HepG2 (cell line): ENCODE data around the gene BAG5. TPM values are rescaled to one million over a fixed set of nuclear protein-coding genes. Genes with fewer than 3 reads are reported as not detected.

Experiments
- FOXJ3 ChIP-seq: sonication (generic); formaldehyde crosslinking; IDR thresholded peaks from 2 replicates; pipeline ENCODE4 v1.4.0; 2020; ENCODE audit warnings: missing genetic modification reagents, mild to moderate bottlenecking, borderline replicate concordance
- GABPB1 ChIP-seq: IDR thresholded peaks from 2 replicates; pipeline ENCODE4 v1.6.1; 2016; ENCODE audit warnings: mild to moderate bottlenecking, missing genetic modification reagents, moderate library complexity, missing compliant biosample characterization
- GZF1 ChIP-seq: sonication (generic); formaldehyde crosslinking; IDR thresholded peaks from 2 replicates; pipeline ENCODE4 v1.5.1; 2020; ENCODE audit warnings: mild to moderate bottlenecking, missing genetic modification reagents
- KDM5A ChIP-seq: fragments of 200-600 bp; sonication (generic); IDR thresholded peaks from 2 replicates; pipeline ENCODE4 v1.7.0; 2018; ENCODE audit warnings: antibody characterized with exemption, mild to moderate bottlenecking, low read length, borderline replicate concordance
- NFE2L2 ChIP-seq: fragments of 150-350 bp; IDR thresholded peaks from 2 replicates; pipeline ENCODE4 v1.6.1; 2014; ENCODE audit warnings: low read length
- PLRG1 ChIP-seq: fragments of 450-650 bp; conservative IDR thresholded peaks from 2 replicates; pipeline ENCODE4 v1.6.1; 2016
- REXO4 ChIP-seq: sonication (generic); formaldehyde crosslinking; IDR thresholded peaks from 2 replicates; pipeline ENCODE4 v1.8.0; 2022; ENCODE audit warnings: missing genetic modification reagents, mild to moderate bottlenecking, borderline replicate concordance
- SRSF9 ChIP-seq: fragments of 200-400 bp; formaldehyde crosslinking; IDR thresholded peaks from 2 replicates; pipeline ENCODE4 v1.6.1; 2018; ENCODE audit warnings: borderline replicate concordance, mild to moderate bottlenecking, low read depth, low read length; ENCODE audit not compliant: insufficient read depth, poor library complexity, severe bottlenecking
- ZKSCAN1 ChIP-seq: fragments of 150-350 bp; IDR thresholded peaks from 2 replicates; pipeline ENCODE4 v1.6.1; 2014; ENCODE audit warnings: low read length
- ZNF251 ChIP-seq: sonication (generic); formaldehyde crosslinking; IDR thresholded peaks from 2 replicates; pipeline ENCODE4 v1.9.0; 2021; ENCODE audit warnings: mild to moderate bottlenecking, missing genetic modification reagents
- ZNF660 ChIP-seq: sonication (generic); formaldehyde crosslinking; IDR thresholded peaks from 2 replicates; pipeline ENCODE4 v1.5.1; 2020; ENCODE audit warnings: mild to moderate bottlenecking, low read depth, missing genetic modification reagents, borderline replicate concordance
- ZNF674 ChIP-seq: sonication (generic); formaldehyde crosslinking; IDR thresholded peaks from 2 replicates; pipeline ENCODE4 v1.5.0; 2020; ENCODE audit warnings: low read depth, mild to moderate bottlenecking, missing genetic modification reagents
- ZNF891 ChIP-seq: sonication (generic); formaldehyde crosslinking; IDR thresholded peaks from 2 replicates; pipeline ENCODE4 v1.5.0; 2020; ENCODE audit warnings: mild to moderate bottlenecking, missing genetic modification reagents
- ZSCAN22 ChIP-seq: sonication (generic); formaldehyde crosslinking; IDR thresholded peaks from 2 replicates; pipeline ENCODE4 v1.4.0; 2020; ENCODE audit warnings: mild to moderate bottlenecking, missing genetic modification reagents
- polyA plus RNA-seq, 8 experiments: library from polyadenylated mRNA; depleted of rRNA in 3 of 8; stranded (reverse) in 7 of 8; unstranded in 1 of 8; fragments of >200 nt; fragmentation: Illumina TruSeq in 4 of 8; extraction: Trizol in 4 of 8; gene quantifications; 2 replicates each; pipeline versions ENCODE4 v1.2.1 to v1.2.3, GENCODE V29; 2011 to 2016; ENCODE audit warnings: low read depth in 4 of 8, missing spikeins in 1 of 8, mixed read lengths in 1 of 8; ENCODE audit not compliant: insufficient read depth in 1 of 8
- total RNA-seq, 5 experiments: library from RNA; depleted of rRNA; stranded (reverse); fragments of >200 nt; fragmentation: Illumina TruSeq; extraction: Trizol; gene quantifications; 2 replicates each; pipeline ENCODE4 v1.2.3, GENCODE V29; 2016; ENCODE audit warnings: low read depth in 1 of 5
- TF ChIP-seq, protein P1 (sequence below): sonication (generic); formaldehyde crosslinking; IDR thresholded peaks from 2 replicates; pipeline ENCODE4 v1.9.0; 2022; ENCODE audit warnings: missing genetic modification reagents, mild to moderate bottlenecking, borderline replicate concordance
- TF ChIP-seq, protein P2 (sequence below): IDR thresholded peaks from 2 replicates; pipeline ENCODE4 v1.6.1; 2016; ENCODE audit warnings: missing compliant biosample characterization, missing genetic modification reagents, borderline replicate concordance
- TF ChIP-seq, protein P3 (sequence below): sonication (generic); formaldehyde crosslinking; IDR thresholded peaks from 2 replicates; pipeline ENCODE4 v1.8.1; 2023; ENCODE audit warnings: mild to moderate bottlenecking, moderate library complexity, missing genetic modification reagents
- TF ChIP-seq, protein P4 (sequence below): sonication (generic); formaldehyde crosslinking; IDR thresholded peaks from 2 replicates; pipeline ENCODE4 v1.5.1; 2020; ENCODE audit warnings: mild to moderate bottlenecking, moderate library complexity, missing genetic modification reagents
- TF ChIP-seq, protein P5 (sequence below): IDR thresholded peaks from 2 replicates; pipeline ENCODE4 v1.6.1; 2012; ENCODE audit warnings: low read depth, low read length, improper control_type of control experiment

The BAG5 gene
- total and polyA plus RNA-seq, 2 of the 13 experiments (the other 11 are each of a cell fraction or from before 2014, with no cell fraction given): 3.5 to 21.0 TPM

DNA sequence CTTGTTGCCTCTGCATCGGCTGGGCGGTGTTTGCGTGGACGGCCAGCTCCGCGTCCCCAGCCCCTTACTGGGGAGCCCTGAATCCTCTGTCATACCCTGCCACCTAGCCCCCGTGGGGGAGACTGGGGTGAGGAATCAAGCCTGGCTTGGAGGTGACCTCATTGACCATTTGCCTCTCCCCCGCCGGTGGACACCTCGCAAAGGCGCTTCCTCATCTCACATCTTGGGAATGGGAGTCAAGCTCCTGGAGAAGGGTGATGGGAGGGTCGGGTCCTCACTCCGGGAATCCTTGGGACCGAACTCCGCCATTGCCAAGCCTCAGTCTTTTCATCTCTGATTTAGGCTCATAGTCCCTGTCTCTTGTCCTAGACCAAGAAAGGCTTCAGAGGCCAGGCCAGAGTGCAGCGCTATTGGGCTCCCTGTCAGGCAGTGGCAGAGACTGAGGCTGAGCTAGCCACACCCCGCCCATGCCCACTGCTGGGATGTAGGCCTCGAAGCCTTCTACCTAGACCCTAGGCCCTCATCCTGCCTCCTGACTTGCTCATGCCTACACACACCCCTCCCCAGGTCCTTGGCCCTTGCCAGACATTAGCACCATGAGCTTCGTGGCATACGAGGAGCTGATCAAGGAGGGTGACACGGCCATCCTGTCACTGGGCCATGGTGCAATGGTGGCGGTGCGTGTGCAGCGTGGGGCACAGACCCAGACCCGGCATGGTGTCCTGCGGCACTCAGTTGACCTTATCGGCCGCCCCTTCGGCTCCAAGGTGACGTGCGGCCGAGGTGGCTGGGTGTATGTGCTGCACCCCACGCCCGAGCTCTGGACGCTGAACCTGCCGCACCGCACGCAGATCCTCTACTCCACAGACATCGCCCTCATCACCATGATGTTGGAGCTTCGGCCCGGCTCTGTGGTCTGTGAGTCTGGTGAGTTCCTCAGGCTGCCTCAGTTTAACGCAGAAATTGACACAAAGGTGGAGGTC, 32.8 kb downstream of the BAG5 start (continued):
- TF ChIP-seq, protein P1, sequence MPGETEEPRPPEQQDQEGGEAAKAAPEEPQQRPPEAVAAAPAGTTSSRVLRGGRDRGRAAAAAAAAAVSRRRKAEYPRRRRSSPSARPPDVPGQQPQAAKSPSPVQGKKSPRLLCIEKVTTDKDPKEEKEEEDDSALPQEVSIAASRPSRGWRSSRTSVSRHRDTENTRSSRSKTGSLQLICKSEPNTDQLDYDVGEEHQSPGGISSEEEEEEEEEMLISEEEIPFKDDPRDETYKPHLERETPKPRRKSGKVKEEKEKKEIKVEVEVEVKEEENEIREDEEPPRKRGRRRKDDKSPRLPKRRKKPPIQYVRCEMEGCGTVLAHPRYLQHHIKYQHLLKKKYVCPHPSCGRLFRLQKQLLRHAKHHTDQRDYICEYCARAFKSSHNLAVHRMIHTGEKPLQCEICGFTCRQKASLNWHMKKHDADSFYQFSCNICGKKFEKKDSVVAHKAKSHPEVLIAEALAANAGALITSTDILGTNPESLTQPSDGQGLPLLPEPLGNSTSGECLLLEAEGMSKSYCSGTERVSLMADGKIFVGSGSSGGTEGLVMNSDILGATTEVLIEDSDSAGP (CRISPR knock-in tag): no peak
- TF ChIP-seq ZNF891 (CRISPR knock-in tag) (no peak), REXO4 (CRISPR knock-in tag) (0 out of 2 replicates have a peak, but pooled peaks have one; percentile 60), ZNF660 (no peak), SRSF9 (no peak), PLRG1 (no peak), NFE2L2 (no peak), KDM5A (peak; percentile 83), GABPB1 (no peak), ZSCAN22 (CRISPR knock-in tag) (no peak), ZNF251 (CRISPR knock-in tag) (no peak), ZNF674 (CRISPR knock-in tag) (0 out of 2 replicates have a peak, but pooled peaks have one; percentile 47), FOXJ3 (CRISPR knock-in tag) (no peak), ZKSCAN1 (no peak), GZF1 (CRISPR knock-in tag) (no peak)
- TF ChIP-seq, protein P2, sequence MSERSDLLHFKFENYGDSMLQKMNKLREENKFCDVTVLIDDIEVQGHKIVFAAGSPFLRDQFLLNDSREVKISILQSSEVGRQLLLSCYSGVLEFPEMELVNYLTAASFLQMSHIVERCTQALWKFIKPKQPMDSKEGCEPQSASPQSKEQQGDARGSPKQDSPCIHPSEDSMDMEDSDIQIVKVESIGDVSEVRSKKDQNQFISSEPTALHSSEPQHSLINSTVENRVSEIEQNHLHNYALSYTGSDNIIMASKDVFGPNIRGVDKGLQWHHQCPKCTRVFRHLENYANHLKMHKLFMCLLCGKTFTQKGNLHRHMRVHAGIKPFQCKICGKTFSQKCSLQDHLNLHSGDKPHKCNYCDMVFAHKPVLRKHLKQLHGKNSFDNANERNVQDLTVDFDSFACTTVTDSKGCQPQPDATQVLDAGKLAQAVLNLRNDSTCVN (CRISPR knock-in tag): no peak
- TF ChIP-seq, protein P3, sequence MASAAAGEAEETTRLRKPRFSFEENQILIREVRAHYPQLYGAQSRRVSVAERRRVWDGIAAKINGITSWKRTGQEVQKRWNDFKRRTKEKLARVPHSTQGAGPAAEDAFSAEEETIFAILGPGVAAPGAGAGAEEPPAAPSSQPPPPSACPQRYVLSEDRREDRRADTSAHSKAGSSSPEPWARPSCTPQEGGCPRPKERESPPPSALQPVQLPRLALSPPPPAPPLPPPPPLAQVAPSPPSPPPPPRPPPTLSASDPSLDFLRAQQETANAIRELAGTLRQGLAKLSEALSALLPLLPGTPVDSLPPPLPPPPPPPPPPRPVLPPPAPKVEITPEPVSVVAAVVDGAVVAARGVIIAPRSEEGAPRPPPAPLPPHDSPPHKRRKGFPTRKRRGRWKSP (CRISPR knock-in tag): no peak
- TF ChIP-seq, protein P4, sequence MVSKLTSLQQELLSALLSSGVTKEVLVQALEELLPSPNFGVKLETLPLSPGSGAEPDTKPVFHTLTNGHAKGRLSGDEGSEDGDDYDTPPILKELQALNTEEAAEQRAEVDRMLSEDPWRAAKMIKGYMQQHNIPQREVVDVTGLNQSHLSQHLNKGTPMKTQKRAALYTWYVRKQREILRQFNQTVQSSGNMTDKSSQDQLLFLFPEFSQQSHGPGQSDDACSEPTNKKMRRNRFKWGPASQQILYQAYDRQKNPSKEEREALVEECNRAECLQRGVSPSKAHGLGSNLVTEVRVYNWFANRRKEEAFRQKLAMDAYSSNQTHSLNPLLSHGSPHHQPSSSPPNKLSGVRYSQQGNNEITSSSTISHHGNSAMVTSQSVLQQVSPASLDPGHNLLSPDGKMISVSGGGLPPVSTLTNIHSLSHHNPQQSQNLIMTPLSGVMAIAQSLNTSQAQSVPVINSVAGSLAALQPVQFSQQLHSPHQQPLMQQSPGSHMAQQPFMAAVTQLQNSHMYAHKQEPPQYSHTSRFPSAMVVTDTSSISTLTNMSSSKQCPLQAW: peak; percentile 17; the same call in 1 of the 2 replicates
- TF ChIP-seq, protein P5, sequence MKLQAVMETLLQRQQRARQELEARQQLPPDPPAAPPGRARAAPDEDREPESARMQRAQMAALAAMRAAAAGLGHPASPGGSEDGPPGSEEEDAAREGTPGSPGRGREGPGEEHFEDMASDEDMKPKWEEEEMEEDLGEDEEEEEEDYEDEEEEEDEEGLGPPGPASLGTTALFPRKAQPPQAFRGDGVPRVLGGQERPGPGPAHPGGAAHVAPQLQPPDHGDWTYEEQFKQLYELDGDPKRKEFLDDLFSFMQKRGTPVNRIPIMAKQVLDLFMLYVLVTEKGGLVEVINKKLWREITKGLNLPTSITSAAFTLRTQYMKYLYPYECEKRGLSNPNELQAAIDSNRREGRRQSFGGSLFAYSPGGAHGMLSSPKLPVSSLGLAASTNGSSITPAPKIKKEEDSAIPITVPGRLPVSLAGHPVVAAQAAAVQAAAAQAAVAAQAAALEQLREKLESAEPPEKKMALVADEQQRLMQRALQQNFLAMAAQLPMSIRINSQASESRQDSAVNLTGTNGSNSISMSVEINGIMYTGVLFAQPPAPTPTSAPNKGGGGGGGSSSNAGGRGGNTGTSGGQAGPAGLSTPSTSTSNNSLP: no peak
